Measurements from ENCODE around the gene TMEM212.

GRCh38 chr3:171807129-171807675 lies 35.9 kb upstream of the TMEM212 start:
- TF ChIP-seq HOXB5 (CRISPR knock-in tag; IDR thresholded peaks at IDR 0.05) (no peak), CTCF (IDR thresholded peaks at IDR 0.05) (no peak), POLR2A (IDR thresholded peaks at IDR 0.05; ENCODE audit: low read length) (no peak), MYC (IDR thresholded peaks at IDR 0.05; ENCODE audit: borderline replicate concordance, low read length) (no peak), CEBPB (IDR thresholded peaks at IDR 0.05) (no peak), HMGXB4 (CRISPR knock-in tag; IDR thresholded peaks at IDR 0.05; ENCODE audit: borderline replicate concordance) (no peak), NR3C1 (IDR thresholded peaks at IDR 0.05) (no peak), CHD2 (IDR thresholded peaks at IDR 0.05; ENCODE audit: low read length, partially characterized antibody) (no peak)

Data from A549 (cell line).